ELF-1 (cell line): Measurements from ENCODE around the gene LYRM9.
A peak's percentile ranks its signal among the peaks of the same experiment; 100 is the strongest.
"Not testable (repeated sequence)": the region's sequence is repeated elsewhere in the genome, so short reads cannot be mapped to it uniquely, and the experiment has no call there.

Source experiments
- DNase-seq: peaks from one replicate; pipeline ENCODE4 v3.0.0-alpha.2; 2016; ENCODE audit warnings: low read depth, low spot score

LYRM9 gene

DNA sequence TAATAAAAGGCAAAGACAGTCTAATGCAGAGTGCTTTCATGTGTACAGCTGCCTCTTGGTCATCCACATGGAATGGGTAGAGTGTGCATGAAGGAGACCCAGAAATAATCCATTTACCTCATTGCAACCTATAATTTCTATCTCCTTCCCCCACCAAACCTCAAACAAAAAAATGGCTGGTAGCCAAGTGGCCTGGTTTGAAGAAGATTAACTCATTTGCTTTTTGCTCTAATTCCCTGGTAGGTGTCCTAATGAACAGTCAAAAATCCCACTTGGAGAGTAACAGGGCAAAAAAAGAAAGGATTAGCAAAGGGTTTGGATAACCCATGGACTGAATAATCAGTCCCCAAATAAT is 13.0 kb upstream of the LYRM9 start:
- no peak for DNase-seq

DNA sequence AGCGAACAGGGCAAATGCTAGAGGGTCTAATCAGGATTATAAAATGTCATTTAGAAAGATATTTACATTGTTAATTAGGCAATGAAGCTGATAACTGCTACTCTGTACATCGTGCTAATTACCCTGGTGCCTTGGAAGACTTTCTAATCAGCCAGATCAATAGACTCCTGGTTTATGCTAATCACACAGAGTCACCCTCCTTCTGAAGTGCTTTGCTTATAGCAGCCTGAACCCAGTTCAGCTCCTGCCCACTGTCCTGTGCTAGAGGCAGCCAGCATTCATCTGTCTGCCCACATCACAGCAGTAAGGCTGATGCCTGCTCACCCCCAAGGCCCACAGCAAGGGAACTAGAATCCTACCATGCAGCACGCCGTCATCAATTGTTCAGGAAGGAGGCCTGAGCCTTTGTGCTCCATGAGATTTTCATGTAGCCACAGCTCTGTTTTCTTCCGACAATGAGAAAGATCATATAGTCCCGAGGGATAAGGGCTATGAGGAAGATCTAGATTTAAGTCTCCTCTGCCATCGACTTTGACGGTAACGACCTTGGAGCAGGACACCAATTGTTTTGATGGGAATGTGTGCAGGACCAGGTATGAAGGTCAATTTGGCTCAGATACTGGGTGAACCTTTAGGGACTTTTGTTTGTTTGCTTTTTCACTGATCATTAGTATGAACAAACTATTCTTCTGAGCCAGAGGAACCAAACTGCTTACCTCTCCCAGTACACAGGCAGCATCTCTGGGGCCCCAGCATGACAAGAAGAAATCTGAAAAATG is 12.5 kb upstream of the LYRM9 start:
- no peak for DNase-seq

DNA sequence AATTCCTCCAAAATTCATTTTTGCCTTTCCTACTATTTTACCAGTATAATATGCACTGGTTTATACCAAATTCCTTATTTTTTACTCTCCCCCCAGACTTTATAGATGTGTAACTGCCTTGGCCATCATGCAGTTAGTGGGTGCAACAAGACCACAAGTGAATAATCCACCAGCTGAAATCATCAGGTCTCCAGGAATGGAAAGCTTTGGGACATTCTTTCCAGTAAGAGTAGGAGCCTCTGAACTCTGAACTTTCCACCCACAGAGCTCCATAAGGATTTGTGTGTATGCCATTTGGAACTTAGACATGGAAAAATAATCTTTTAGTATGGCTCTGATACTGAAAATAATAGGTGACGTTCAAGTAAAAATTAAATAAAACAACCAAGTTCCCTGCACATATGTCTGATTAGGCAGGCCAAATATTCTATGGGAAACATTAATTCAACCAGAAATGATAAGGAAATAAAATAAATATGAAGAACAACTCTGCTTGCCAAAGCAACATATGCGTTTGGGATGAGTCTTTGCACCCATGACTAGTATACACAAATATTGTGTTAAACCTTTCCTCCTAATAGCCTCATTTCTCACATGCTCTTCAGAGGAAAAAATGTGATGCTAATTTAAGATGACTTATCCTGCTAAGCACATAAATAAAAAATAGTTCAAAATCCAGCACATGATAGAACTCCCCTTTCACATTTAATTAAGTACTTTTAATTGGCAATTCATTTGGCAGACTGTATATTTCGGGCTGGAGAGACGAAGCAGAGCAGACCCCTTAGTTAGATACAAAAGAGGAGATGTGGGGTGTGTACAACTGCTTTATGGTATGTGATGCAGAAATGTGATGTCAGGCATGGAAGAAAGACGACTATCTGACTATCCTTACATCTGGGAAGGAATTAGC is 11.6 kb upstream of the LYRM9 start:
- DNase-seq: no peak

DNA sequence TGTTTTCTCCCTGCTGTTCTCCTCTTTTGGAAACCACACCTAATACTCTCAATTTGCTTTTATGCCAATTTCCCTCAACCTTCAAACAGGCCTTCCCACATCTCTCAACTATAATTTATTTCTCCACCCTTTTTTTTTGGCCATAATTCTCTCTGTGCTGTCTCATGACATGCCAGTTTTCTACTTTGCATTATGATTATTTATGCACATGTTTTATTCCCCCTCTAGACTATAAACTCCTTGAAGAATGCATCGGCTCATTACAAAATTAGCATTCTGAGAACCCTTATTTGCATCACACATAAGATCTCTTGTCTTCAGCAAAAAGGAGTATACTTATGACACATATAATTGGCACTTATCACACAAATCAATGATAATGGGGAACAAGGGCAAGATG is 10.9 kb upstream of the LYRM9 start:
- DNase-seq: no peak

DNA sequence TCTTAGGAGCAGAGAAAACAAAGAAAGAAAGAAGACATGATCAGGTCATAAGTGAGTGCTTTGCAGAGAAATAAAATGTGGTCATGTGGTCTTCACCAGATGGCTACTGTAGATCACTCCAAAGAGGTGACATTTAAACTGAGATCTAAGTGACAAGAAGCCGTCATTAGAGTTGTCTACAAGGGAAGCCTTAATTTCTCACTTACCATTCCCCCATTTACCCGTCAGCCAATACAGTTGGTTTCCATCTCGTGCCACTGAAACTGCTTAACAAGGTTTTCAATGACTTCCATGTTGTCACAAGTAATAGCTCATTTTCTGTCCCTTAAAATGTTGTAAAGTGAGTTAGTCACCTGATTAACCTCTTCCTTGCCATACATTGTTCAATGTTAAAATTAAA is 6.4 kb upstream of the LYRM9 start:
- no peak for DNase-seq

DNA sequence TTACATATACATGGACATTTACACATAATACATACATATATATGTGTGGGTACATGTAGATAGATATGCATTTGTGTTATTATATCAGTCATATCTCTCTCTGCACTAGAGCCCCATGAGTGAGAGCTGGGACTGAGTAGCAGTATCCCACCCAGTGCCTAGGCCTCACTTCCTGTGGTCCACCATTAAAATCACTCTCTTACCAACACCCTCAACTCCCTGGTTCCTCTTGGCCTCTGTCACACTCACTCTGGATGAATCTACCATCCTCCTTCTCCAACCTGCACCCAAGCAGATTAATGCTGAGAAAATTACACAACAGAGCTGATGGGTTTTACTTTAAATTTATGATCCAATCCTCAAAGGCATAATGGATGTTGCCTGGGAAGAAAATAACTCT is 4.9 kb upstream of the LYRM9 start:
- no peak for DNase-seq

DNA sequence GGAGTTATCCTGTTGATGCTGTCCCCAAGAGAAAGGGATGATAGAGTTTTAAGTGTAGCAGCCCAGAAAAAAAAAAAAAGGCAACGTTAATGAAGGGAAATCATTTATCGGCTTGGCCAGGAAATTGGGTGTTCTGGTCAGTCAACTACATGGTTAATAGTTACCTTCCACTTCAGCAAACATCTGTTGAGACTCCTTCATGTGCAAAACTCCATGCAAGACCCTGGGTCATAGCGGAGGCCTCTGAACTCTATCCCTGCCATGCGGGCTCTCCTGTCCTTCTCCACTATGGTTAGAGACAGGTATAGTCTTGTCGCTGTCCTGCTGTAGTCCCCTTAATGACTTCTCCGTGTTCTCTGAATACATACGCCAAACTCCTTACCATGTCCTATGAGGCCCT is 3.5 kb upstream of the LYRM9 start:
- DNase-seq: no peak

DNA sequence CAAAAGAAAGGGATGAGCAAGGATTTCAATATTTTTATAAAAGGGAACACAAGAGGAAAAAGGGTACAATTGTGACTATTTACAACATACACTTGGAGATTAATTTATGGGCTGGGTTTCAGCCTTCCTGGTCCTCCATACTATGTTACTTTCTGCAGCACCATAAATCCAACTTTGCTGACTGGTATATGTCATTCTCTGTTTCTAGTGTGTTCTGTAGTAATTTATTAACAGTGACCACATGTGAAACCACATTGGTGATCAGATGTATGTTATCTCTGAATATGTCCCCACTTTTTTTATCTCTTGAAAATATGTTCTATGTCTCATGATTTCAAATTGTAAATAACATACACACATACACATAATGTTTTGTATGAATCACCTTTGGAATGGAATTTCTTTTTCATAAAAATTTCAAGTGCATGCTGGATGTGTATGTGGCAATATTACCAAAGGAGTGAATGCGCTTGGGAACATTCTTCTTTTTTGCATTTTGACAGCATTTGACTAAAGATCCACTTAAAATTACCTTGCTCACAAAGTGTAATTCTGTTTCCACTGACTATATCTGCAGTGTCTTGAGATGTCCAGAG is 2.9 kb upstream of the LYRM9 start:
- DNase-seq: no peak

DNA sequence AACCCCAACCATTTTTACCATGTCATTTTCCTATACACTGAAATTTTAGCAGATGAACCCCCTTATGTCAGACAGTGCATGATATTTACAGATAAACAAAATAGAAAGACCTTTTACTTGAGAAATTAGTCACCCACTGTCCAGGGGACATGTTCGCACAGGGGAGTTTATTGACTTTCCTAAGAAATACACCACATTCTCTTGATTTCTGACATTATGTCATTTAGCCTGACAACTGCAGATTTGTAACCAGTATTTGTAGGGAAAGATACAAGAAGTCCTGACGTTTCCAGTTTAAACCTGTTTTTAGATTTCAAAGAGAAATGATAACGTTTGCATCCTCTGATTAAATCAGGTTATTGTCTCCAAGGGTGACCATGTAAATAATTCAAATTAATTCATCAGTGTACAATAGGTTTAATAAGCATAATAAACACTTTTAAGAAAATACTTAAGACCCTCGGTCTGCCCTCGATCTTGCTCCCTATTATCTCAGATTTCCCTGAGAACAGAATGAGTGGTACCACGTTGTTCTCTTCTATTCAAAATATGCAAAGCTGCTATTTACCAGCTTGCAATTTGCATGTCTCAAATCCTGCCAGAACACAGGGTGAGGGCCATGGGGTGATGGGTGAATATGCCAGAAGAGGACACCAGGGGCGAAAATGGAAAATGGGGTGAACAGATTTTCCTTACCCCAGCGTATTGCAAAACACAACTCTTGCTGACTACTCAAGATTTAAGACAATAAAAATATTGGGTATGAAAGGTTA is 2.1 kb upstream of the LYRM9 start:
- DNase-seq: no peak

DNA sequence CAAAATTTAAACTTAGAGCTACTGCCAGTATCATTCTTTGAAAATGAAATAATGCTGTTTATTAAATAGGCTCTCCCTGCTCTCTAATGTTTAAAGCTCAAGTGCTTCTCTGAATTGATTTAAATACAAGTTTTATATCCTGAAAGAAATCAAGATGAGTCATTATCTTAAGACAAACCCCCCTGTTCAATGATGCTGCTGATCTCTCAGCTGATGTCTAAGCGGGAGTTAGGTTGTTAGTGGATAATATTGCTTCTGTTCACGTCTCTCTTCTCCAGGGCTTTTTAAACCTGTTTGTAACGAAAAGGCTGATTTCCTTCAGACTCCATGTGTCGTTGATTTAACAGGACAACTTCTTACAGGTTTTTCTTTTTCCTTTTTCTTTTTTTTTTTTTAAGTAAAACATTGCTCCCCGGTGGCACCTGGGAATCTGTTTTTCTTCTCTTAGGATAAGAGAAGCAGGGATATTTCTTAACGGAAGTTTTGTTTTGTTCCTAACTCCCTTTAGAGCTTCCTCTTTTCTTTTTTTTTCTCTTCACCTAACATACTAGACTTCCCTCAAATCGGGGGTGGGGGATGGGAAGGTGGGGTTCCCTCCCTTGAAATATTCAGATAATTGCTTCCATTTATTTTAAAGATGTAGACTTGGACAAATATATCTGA is 807 bp upstream of the LYRM9 start:
- DNase-seq: no peak

DNA sequence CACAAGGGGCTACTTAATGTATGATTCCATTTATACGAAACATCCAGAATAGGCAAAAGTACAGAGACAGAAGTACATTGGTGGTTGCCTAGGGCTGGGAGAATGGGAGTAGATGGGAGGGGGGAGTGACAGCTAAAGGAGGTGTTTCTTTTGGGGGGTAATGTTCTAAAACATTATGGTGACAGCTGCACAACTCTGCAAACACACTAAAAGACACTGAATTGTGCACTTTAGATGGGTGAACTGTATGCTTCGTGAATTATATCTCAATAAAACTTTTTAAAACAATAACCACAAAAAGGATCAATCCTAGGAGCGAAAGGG is 661 bp downstream of the LYRM9 start:
- no peak for DNase-seq

DNA sequence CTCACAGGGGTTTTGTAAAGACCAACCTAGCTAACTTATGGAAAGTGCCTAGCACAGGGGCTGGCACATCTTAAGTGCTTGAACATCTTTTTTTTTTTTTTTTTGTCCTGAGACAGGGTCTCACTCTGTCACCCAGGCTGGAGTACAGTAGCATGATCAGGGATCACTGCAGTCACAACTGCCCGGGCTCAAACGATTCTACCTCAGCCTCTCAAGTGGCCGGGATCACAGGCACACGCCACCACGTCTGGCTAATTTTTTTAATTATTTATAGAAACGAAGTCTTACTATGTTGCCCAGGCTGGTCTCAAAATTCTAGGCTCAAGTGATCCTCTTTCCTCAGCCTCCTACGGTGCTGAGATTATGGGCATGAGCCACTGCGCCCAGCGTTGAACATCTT is 1.3 kb downstream of the LYRM9 start:
- no peak for DNase-seq

DNA sequence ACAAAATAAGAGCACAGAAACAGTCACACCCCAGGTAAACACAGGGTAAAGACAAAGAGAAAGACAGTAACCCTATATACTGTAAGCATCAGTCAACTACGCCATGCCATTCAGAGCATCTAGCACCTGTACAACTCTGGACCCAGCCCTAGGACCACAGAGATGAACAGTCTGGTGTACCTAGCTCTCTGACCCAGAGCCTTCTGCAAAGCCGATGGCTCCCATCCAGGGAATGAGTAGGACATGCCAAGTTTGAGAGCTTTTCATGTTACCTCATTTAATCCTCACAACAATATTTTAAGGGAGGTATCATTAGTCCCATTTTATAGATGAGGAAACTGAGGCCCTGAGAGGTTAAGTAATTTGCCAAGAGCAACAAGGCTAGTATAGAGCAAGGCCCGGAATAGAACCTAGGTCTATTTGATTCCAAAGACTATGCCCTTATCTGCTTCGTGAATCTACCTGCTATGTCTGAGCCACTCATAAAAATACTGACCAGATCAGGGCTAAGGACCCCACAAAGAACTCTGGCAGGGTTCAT is 3.4 kb downstream of the LYRM9 start:
- DNase-seq: no peak

DNA sequence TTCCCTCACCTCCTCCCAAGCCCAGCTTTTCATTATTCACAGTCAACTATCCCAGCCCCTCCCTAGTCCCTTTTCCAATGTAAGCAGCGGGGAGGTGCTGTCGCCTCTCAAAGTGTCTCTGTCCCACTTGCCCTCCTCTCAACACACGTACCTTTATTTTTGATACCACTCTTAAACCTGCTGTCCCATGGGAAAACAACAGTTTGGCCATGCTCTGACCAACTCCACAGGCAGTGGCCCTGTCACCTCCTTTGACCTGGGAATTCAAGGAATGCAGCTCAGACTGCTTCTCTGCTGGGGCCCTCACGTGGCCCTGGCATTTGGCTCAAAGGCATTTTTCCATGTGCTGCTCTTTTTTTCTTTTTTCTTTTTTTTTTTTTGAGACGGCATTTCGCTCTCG is 4.2 kb downstream of the LYRM9 start:
- DNase-seq: peak; percentile 91

DNA sequence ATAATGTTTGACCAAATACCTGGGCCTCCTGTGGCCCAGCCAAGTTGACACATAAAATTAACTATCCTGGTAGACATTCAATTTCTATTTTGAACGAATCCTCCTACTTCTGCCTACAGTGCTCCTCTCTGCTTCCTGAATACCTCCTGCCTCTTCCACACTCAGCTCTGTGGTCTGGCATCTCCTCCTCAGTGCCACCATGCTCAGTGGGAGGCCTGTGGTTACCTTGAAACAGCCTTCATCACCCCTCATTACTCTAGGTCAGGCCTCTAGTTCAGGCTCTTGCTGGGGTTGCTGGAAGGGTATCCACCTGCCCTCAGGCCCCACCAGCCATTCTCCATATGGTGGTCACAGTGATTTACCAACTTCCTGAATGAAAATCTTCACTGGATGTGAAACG is 5.1 kb downstream of the LYRM9 start:
- DNase-seq: no peak

DNA sequence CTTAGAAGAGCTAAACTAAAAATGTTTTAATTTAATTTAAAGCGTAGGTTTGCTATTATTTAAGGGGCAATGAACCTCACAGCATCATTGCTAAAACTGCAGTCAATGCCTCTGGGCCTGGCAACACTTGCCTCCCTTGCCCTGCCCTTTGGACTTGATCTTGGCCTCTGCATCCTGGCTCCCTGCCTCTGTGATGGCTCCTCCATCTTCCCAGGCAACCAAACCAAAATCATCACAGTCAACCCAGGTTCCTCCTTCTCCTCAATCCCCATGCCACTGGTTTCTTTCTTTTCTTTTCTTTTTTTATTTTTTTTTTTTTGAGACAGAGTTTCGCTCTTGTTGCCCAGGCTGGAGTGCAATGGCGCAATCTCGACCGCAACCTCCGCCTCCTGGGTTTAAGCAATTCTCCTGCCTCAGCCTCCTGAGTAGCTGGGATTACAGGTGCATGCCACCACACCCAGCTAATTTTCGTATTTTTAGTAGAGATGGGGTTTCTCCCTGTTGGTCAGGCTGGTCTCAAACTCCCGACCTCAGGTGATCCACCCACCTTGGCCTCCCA is 6.7 kb downstream of the LYRM9 start:
- DNase-seq: not testable (repeated sequence)

DNA sequence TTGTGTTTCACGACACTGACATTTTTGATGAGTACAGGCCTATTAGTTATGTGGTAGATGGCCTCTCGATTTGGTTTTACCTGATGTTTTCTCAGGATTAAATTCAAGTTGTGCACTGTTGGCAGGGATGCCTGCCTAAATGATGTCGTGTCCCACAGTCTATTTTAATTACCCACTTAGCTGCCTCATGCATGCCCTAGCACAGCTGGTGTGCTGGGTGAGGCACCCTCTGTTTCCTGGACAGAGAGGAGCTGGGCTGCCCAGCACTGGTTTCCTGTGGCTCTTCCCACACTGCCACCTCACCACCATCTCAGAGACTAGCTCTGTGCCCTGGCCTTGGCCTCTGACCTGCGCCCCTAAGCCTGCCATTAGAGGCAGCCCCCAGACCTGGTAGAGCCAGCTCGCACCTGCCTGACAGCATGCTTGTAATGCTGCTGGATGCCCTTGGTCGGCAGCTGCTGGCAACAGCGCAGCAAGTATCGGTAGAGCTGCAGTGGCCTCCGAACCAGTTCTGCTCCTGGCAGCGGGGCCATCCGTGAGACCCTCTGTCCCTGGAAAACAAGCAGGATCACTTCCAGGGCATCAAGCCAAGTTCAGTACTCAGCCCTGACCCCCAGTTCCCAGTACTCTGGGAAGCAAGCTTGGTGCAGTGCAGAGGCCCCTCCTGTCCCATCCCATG is 10.9 kb downstream of the LYRM9 start:
- no peak for DNase-seq

DNA sequence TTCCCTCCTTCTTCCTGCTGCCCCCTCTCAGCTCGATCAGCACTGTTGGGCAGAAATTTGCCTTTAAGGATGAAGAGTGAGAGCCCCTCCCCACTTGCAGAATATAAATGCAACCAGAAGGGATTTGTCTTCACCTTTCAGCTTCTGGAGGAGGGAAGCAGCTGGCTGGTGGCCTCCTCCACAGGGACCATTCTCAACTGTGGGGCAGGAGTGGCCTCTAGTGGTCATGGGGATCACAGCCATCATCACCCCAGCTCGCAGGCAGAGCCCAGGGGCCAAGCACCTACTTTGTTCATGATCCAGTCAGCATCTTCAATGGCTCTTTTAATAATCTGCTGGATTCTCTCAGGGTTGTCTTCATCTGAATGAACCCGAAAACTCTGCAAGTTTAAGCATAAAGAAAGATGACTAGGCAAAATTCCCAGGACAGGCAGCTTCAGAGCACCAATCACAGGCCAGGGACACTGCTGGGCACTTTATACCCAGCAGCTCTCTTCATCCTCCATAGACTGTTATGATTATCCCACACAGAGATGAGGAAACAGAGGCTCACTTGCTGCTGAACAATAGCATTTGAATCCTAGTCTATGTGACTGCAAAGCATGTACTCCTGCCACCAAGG is 13.1 kb downstream of the LYRM9 start:
- DNase-seq: peak; percentile 80

DNA sequence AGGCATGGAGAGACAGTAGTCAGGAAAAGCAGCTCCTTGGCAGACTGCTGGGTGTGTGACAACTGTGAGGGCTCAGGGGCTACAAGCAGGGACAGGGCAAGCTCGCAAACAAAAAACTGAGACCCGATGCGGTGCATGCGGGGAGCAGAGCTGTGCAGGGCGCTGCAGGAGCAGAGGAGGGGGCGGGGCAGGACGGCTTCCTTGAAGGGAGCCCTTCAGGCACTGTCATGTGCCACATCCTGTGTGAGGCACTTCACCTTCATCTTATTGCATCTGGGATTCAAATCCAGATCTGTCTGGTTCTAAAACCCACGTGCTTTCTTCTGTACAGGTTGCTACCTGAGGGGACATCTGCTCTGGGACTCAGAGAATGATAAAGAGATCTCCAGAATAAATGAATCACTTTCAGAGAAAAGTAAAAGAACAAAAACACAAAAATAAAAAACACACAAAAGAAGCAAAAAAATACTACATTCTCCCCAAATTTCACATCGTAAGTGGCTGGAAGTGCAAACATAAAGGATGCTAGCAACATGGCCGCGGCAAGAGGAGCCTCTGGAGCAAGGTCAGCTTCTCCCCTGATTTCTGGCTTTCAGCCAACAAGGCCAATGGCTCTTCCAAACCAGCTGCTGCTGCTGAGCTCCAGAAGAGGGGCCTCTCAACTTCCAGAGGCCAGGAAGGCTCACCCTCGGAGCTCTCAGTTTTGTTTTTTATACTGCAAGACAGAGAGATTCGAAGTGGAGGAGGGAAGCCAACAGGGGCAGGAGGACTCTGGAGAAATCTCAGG is 14.2 kb downstream of the LYRM9 start:
- peak; percentile 25 for DNase-seq
